Activated CD4-positive, alpha-beta T cell treated with anti-CD3 and anti-CD28 coated beads, Interleukin-10, Interleukin-2, amounts not matched to agents 100 ng/mL and 50 ng/mL, durations not matched to agents 16 hours and 8 hours (primary cell): ENCODE results near the gene JMJD1C.
"Not testable (repeated sequence)": the region's sequence is repeated elsewhere in the genome, so short reads cannot be mapped to it uniquely, and the experiment has no call there.

ENCODE experiments used
- DNase-seq: peaks from one replicate; pipeline ENCODE4 v3.0.0-alpha.2; 2020

JMJD1C gene, protein sequence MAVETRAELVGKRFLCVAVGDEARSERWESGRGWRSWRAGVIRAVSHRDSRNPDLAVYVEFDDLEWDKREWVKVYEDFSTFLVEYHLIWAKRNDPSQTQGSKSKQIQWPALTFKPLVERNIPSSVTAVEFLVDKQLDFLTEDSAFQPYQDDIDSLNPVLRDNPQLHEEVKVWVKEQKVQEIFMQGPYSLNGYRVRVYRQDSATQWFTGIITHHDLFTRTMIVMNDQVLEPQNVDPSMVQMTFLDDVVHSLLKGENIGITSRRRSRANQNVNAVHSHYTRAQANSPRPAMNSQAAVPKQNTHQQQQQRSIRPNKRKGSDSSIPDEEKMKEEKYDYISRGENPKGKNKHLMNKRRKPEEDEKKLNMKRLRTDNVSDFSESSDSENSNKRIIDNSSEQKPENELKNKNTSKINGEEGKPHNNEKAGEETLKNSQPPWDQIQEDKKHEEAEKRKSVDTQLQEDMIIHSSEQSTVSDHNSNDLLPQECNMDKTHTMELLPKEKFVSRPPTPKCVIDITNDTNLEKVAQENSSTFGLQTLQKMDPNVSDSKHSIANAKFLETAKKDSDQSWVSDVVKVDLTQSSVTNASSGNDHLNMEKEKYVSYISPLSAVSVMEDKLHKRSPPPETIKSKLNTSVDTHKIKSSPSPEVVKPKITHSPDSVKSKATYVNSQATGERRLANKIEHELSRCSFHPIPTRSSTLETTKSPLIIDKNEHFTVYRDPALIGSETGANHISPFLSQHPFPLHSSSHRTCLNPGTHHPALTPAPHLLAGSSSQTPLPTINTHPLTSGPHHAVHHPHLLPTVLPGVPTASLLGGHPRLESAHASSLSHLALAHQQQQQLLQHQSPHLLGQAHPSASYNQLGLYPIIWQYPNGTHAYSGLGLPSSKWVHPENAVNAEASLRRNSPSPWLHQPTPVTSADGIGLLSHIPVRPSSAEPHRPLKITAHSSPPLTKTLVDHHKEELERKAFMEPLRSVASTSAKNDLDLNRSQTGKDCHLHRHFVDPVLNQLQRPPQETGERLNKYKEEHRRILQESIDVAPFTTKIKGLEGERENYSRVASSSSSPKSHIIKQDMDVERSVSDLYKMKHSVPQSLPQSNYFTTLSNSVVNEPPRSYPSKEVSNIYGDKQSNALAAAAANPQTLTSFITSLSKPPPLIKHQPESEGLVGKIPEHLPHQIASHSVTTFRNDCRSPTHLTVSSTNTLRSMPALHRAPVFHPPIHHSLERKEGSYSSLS (N-terminal part only)

DNA sequence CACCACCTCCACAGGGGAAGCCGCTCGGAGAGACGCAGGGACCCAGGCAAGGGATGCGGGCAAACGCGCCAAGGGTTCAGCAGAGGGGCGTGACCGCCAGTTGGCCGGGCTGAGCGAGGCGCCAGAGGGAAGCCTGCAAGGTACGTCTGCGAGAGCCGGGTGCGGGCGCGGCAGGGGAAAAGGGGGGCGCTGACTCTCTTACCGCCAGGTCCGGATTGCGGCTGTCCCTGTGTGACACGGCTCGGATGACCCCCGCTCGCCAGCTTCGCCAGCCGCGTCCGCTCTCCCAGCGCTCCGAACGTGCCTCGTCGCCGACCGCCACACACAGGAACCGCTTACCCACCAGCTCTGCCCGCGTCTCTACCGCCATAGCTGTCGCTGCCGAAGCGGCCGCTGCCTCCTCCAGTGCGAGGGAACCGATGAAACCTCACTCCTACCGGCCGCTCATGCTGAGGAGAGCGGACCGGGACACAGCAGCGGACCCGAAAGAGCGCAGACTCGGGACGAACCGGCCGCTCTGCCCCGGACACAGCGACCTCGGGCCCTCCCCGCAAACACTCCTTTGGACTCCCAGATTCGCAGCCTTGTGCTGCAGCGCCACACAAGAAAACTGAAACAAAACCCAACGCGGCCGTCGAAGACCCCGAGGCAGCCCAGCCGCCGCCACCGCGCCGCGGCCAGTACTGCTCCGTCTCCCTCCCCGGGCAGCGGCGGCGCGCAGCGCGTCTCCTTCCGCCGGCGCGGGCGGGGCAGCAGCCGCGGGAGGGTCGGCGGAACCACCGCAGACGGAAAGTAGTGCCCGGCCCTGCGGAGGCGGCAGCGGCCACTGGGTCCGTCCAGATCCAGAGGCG, at the start of gene JMJD1C:
Gene JMJD1C (minus strand): TSS at position 685 of the 851 bp plus-strand sequence. CDS start 315 bp downstream, at position 370.
- peak; percentile 65 for DNase-seq

DNA sequence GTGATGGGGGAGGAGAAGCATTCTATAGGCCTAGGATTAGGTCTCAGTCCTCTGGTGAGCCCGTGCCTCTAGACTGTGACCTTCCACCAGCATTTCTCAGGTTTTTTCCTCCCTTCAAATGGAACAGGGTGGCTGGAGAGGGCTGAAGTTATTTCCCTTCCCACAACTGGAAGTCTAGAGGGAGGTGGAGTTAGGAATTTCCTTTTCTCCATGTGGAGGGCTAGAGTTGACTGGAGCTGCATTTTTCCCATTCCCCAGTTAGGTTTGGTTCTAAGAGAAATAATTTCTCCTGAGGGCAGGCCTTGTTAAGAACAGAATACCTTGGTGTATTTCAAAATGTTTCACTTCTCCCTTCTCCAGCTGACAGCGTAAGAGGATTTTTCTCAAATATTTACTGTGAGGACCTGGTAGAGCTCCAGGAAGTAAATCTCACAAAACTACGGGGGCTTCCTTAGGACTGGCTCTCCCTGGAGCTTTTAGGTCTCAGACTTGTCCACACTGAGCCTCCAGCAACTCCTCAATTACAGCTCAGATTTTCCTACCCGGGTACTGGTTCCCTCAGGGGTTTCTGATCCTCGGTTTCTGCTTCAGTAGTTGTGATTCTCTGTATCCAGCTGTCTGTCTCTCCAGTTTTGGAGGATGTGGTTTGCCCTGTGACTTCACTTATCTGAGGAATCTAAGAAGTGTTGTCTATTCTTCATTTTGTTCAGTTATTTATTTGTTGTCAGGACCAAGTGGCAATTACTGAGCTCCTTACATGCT, 49.4 kb upstream of the JMJD1C start:
- DNase-seq = peak; percentile 52

DNA sequence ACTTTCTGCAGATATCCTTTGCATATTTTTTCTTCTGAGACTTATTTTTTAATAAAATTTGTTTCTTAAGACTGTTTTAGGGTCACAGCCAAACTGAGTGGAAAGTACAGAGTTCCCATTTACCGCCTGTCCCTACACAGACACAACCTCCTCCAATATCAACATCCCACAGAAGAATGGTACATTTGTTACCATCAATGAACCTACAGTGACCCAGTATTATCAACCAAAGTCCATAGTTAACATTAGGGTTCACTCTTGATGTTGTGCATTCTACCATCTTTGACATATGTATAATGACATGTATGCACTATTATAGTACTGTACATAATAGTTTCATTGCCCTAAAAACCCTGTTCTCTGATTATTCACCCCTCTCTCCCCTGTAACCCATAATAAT, 40.8 kb upstream of the JMJD1C start:
- DNase-seq = no peak

- DNase-seq = no peak
These were observed 39.8 kb upstream of the JMJD1C start for GRCh38 chr10:63505562-63505961.

GRCh38 chr10:63504145-63504881, 38.5 kb upstream of the JMJD1C start:
- DNase-seq = no peak

- no peak for DNase-seq
These were observed 37.6 kb upstream of the JMJD1C start for GRCh38 chr10:63503395-63503794.

DNA sequence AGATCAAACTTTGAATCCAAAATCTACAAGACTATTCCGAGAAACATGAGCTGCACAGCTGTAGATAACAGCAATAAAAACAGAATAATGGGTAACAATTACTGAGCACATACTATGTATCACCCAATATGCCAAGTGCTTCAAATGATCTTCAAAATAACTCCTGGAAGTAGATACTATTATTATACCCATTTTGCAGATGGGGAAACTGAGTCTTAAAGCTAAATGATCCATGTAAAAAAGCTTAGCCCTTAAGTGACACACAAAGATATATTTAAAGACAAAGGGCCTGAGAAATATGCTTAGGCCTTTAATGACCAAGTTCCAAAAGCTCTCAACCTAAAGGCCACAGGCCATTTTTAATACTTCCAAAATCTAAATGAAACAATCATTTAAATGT, 37.1 kb upstream of the JMJD1C start:
- DNase-seq = no peak

GRCh38 chr10:63501954-63502353, 36.2 kb upstream of the JMJD1C start:
- no peak for DNase-seq

- not testable (repeated sequence) for DNase-seq
These were observed 34.8 kb upstream of the JMJD1C start for GRCh38 chr10:63500551-63500950.

- DNase-seq = no peak
These were observed 32.9 kb upstream of the JMJD1C start for GRCh38 chr10:63498665-63499064.

DNA sequence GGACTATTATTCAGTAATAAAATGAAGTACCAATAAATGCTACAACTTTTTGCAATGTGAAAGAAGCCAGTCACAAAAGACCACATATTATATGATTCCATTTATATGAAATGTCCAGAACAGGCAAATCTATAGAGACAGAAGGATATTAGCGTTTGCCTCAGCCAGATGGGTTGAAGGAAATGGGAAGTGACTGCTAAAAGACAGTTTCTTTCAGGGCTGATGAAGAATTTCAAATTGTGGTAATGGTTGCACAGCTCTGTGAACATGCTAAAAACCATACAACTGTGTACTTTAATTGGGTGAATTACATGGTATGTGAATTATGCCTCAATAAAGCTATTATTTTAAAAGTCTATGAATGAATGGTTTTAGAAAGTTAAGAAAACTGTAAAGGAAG, 31.5 kb upstream of the JMJD1C start:
- no peak for DNase-seq

DNA sequence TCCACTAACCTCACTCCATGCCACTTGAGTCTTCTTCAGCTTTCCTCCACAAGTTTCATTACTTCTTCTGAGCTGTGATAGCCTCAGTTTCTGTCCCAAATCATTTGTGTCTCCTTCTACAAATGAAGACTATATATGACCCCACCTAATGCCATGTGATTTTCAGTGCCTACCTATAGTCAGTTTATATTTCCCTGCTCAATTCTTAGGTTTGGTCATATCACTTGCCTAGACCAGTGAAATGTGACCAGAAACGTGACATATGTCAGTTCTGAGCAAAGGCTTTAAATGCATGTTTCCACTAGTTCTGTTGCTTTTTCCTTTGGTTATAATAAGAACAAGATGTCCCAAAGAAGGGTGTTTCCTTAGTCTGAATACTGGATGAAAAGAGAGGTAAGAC, 30.8 kb upstream of the JMJD1C start:
- DNase-seq = no peak

- no peak for DNase-seq
These were observed 29.2 kb upstream of the JMJD1C start for GRCh38 chr10:63494951-63495350.

- no peak for DNase-seq
These were observed 27.2 kb upstream of the JMJD1C start for GRCh38 chr10:63493004-63493403.

GRCh38 chr10:63492317-63492690, 26.5 kb upstream of the JMJD1C start:
- DNase-seq = not testable (repeated sequence)

GRCh38 chr10:63491588-63492316, 26.0 kb upstream of the JMJD1C start:
- DNase-seq = no peak

DNA sequence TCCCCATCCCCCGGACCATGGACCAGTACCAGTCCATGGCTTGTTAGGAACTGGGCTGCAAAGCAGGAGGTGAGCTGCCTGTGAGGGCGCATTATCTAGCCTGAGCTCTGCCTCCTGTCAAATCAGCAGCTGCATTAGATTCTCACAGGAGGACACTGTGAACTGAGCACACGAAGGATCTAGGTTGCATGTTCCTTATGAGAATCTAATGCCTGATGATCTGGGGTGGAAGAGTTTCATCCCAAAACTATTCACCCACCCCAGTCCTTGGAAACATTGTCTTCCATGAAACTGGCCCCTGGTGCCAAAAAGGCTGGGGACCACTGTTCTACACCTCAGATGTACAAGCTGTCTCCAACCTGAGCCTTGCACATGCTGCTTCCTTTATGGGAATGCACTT, 24.1 kb upstream of the JMJD1C start:
- no peak for DNase-seq

- DNase-seq = no peak
These were observed 22.2 kb upstream of the JMJD1C start for GRCh38 chr10:63487990-63488389.

- DNase-seq = no peak
These were observed 18.2 kb upstream of the JMJD1C start for GRCh38 chr10:63483983-63484382.

- DNase-seq = no peak
These were observed 16.1 kb upstream of the JMJD1C start for GRCh38 chr10:63481815-63482421.
